Measurements from ENCODE around the gene VPS52.

Gene VPS52

GRCh38 chr6:33271468-33272274 lies at the start of gene VPS52, which contains the start of gene RPS18:
Gene VPS52 (minus strand): TSS chr6:33271876. CDS start chr6:33271675, 201 bp downstream.
Gene RPS18 (plus strand): TSS chr6:33272075. CDS start chr6:33272120, 45 bp downstream.
- DNase-seq (ENCODE audit: low spot score) = peak; percentile 96

DNA sequence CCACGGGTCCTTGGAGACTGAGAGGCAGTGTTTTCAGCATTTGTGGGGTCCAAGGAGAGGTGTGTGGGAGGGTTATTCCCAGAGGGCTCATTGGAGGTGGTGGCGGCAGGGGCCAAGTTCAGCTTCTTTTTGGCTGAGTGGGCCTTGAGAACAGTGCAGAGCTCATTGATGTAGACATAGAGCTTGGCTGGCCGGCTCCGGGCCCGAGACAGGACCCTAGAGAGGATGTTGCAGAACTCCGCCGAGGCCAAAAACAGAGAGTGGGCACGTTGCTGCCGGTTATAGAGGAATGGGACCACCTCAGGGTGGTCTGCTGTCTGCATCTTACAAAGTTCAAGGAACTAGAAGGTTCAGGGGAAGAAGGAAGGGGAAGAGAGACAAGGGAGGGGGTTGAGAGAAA lies 49.6 kb upstream of the VPS52 start:
- DNase-seq (ENCODE audit: low spot score) = no peak

DNA sequence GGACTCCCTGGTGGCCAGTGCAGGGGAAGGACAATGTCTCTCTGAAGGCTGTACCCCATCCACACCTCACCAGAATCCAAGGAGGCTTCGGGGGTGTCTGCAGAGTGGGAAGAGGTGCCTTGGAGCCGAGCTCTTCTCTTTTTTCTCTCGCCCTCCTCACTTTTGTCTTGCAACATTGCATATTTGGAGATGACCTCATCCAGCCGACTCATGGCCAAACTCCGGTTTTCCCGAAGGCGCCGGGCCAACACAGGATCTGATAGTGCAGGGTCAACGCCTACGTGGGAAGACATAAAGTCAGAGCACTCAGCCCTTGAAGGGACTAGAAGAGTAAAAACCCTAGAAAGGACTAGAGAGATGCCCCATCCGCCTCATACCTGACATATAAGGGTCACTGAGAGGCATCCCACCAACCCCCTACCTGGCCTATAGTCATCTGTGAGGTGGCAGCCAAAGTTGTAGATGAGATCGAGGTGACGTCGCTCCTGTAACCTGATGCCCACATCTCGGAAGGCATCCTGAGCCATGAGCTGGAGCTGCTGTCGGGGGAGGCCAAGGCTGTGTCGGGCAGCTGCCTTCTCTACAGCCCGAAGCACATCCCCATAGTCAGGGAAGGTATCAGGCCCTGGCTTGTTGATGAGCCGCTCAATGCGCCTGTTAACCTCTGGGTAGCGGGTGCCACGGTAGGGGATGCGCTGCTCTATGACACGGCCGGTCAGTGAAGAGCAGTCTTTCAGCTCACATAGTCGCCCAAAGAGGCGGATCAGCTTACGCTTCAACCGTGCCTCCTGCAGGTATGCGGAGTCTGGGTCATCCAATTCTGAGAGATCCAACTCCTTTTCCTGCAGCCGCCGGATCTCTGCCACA lies 48.9 kb upstream of the VPS52 start:
- no peak for DNase-seq (ENCODE audit: low spot score)

DNA sequence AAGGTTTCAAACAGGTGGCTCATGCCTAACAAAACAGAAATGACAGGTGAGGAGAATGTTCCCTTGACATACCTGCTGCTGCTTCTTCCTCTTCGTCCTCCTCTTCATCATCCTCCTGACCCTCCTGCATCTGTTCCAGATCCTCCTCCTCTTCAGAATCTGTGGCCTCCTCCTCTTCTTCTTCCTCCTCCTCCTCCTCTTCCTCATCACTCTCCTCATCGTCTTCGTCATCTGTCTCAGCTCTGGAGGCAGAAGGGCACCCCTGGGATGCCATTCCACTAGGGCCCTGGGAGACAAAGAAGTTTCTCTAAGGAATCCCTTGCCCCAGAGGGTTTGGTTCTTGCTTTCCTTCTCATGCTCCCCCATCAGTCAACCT lies 48.3 kb upstream of the VPS52 start:
- no peak for DNase-seq (ENCODE audit: low spot score)

DNA sequence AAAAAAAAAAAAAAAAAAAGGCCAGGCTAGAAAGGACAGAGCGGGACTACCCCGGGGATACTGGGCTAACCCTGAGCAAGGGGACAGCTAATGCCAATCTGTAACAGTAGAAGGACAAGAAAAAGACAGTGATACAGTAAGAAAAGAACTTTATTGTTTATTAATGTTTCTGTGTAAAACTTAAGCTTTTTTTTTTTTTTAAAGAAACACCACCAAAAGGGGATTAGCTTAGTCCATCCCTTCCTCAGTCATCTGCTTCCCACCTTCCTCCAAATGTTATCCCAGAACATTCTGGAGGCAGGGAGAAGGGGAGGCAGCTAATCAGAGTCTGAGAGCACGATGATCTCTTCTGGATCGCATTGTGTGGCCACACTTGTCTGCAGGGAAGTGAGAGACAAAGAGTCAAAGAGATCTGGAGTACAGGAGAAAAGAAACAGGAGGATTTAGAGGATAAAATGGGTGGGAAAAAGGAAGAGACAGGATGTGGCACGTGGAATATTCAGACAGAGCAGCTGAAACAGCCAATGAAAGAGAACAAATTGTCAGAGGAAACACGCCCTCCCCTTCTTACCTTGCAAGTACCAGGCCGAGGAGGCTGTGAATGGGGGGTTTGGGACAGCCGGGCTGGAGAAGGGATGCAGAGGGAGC lies 46.9 kb upstream of the VPS52 start:
- no peak for DNase-seq (ENCODE audit: low spot score)

GRCh38 chr6:33317669-33318425 lies 46.2 kb upstream of the VPS52 start, which contains the start of gene ZBTB22:
Gene ZBTB22 (minus strand): TSS chr6:33317744. CDS start chr6:33316916, 828 bp downstream.
- peak; percentile 97 for DNase-seq (ENCODE audit: low spot score)

DNA sequence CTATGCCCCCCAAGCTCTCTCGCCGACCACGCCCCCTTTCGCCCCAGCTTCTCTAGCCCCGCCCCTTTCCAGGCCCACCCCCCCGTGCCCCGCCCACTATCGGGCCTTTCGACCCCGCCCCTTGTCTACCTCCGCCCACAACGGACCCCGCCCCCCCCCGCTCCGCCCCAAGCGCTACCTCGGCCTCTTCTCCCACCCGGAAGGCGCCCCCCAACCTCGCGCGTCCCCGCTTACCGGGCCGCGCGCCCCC lies 45.7 kb upstream of the VPS52 start:
- no peak for DNase-seq (ENCODE audit: low spot score)

- DNase-seq (ENCODE audit: low spot score) = no peak
Observed at GRCh38 chr6:33316603-33317418, 45.1 kb upstream of the VPS52 start.

GRCh38 chr6:33315793-33316602 lies 44.3 kb upstream of the VPS52 start:
- DNase-seq (ENCODE audit: low spot score) = no peak

- no peak for DNase-seq (ENCODE audit: low spot score)
Observed at GRCh38 chr6:33314943-33315792, 43.5 kb upstream of the VPS52 start.

DNA sequence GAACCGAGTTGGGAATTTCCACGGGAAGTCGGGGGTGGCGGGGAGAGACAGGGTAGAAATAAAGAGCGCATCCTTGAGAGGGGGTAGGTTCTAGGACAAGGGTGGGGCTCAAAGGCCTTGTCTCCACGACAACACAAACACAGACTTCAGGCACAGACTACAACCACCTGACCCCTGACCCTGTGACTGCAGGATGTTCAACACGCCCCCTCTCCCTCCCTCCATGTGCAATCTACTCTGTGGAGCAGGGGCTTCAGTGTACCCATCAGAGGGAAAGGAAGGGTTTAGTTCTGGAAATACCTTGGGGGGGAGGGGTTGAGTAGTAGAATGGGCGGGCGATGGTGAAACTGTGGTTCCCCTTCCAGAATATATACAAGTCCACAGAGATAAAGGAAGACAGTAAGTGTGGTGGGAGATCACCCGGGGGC lies 42.9 kb upstream of the VPS52 start:
- peak; percentile 89 for DNase-seq (ENCODE audit: low spot score)

DNA sequence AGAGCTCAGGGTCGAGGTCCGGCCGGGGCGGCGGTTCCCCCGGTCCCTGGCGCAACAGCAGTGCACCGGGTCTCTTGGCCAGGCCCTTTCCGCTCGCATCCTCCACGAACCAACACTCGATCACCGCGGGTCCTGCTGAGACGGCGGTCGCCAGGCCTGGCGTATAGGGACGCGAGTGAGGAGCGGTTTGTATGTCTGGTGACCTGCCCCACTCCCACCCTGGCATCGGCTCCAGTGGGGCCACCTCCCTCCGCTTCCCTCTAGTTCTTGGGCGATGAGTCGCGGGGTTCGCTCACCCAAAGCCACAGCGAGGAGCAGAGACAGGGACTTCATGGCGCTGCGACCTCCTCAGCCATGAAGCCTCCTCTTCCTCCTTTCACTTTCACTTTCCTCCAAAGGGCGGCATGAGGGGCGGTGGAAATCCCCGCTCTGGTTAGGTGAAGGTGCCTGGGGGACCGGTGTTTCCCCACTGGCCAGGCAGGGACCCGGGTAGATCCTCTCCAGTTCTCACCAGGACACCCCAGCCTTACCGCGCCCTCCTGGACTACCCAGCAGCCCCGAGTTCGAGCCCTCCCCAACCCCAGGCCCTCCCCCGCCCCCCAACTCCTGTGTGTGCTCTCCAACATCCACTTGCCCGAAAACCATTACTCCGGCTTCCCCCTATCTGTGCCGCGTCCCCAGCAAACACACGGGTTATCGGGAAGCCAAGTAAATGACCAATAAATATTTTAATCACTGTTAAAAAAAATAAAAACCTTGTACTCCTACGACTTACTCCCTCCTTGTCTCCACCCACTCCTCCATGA lies 42.2 kb upstream of the VPS52 start, which contains the start of gene TAPBP:
TAPBP (minus strand) TSS at position 370 of the 806 bp plus-strand sequence; CDS start at position 333, 37 bp downstream.
- peak; percentile 92 for DNase-seq (ENCODE audit: low spot score)

DNA sequence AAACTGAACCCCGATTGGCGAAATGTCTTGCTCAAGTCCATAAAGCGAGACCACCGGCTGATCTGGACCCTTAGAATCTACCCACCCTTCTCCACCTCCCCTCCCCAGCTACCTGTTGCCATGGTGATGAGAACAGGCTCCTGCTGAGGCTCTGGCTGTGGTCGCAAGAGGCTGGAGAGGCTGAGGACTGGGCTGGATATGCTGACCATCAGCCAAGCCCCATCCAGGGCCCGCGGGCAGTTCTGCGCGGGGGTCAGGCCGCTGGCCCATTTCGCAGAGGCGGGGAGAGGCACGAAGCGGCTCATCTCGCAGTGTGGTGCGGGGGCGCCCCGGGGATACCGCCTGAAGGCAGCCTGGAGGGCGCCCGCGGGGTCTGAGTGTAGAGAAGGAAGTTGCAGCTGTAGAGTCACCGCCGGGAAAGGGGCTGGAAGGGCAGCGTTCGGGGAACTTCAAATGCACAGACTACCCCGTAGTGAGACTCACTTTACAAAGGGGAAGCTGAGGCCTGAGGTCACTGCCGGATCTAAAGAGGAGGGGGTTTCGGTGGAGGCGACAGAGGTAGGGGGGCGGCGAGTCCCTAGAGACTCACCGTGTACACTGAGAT lies 41.5 kb upstream of the VPS52 start:
- DNase-seq (ENCODE audit: low spot score) = peak; percentile 25

- peak; percentile 91 for DNase-seq (ENCODE audit: low spot score)
Observed at GRCh38 chr6:33312361-33313104, 40.9 kb upstream of the VPS52 start.

GRCh38 chr6:33306356-33306755 lies 34.7 kb upstream of the VPS52 start:
- no peak for DNase-seq (ENCODE audit: low spot score)

DNA sequence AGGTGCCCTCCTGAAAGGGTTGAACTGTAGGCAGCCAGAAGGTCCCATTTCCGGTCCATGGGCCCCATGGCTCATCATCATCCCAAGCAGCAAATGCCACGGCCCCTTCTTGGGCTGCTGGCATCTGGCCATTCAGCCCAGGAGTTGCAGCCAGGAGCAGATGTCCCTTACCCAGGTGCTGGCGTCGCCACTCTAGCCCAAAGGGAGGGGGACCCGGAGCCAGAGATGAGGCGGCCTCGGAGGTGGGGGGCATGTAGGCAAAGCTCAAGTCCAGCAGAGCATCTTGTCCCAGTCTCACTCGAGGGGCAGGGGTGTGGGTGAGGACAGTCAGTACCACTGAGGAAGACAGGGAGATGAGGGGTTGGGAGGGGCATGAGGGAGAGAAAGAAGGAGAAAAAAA lies 33.4 kb upstream of the VPS52 start:
- DNase-seq (ENCODE audit: low spot score) = no peak

DNA sequence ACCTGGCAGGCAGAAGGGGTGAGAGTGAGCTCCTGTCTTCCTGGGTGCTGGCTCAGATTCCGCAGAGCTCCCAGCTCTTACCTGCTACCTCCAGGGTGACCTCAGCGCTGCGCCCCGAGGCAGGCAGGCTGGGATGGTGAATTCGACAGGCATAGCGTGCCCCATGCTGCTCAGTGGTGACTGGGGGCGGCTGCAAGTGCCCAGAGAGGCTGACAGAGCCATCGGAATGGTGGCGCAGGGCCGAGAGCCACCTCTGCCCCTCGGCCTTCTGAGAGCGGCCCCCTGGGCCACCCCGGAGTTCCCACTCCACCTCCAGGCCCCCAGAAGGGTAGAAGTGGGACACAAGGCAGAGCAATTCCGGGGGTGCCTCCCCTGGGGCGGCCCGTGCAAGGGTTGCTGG lies 32.5 kb upstream of the VPS52 start:
- no peak for DNase-seq (ENCODE audit: low spot score)
